KMS-11 (cell line): ENCODE measurements around the gene XKR3.
"Not testable (repeated sequence)": the region's sequence is repeated elsewhere in the genome, so short reads cannot be mapped to it uniquely, and the experiment has no call there.

Experiments
- H2AFZ ChIP-seq: fragments of 200-600 bp; sonication (generic); 2 replicates; pipeline ENCODE4 v1.6.1; 2016; ENCODE audit warnings: antibody characterized with exemption, mixed run types, low read depth
- H3K27ac ChIP-seq: fragments of 200-600 bp; sonication (generic); 2 replicates; pipeline ENCODE4 v1.6.1; 2016; ENCODE audit warnings: mild to moderate bottlenecking, mixed run types
- H3K27me3 ChIP-seq: fragments of 200-600 bp; sonication (generic); 2 replicates; pipeline ENCODE4 v1.6.1; 2017; ENCODE audit warnings: mild to moderate bottlenecking, low read depth, mixed run types, moderate library complexity; ENCODE audit not compliant: insufficient read depth
- H3K36me3 ChIP-seq: fragments of 200-600 bp; sonication (generic); 2 replicates; pipeline ENCODE4 v1.6.1; 2017; ENCODE audit warnings: mild to moderate bottlenecking, mixed run types; ENCODE audit not compliant: insufficient read depth
- H3K4me1 ChIP-seq: fragments of 200-600 bp; sonication (generic); 2 replicates; pipeline ENCODE4 v1.6.1; 2016; ENCODE audit warnings: mild to moderate bottlenecking, low read depth, mixed run types; ENCODE audit not compliant: poor library complexity, severe bottlenecking
- H3K4me2 ChIP-seq: fragments of 200-600 bp; sonication (generic); 2 replicates; pipeline ENCODE4 v1.7.0; 2016; ENCODE audit warnings: mild to moderate bottlenecking, mixed run types
- H3K4me3 ChIP-seq: fragments of 200-600 bp; sonication (generic); IDR thresholded peaks from 2 replicates; pipeline ENCODE4 v1.6.1; 2017; ENCODE audit warnings: low read depth, low read length, mixed read lengths; ENCODE audit not compliant: insufficient read depth
- H3K79me2 ChIP-seq: fragments of 200-600 bp; sonication (generic); 2 replicates; pipeline ENCODE4 v1.6.1; 2016; ENCODE audit warnings: low read depth, mixed run types; ENCODE audit not compliant: insufficient read depth
- H3K9ac ChIP-seq: fragments of 200-600 bp; sonication (generic); 2 replicates; pipeline ENCODE4 v1.6.1; 2016; ENCODE audit warnings: mild to moderate bottlenecking, mixed run types
- H4K20me1 ChIP-seq: fragments of 200-600 bp; sonication (generic); 2 replicates; pipeline ENCODE4 v1.6.1; 2016; ENCODE audit warnings: mild to moderate bottlenecking, mixed run types; ENCODE audit not compliant: insufficient read depth
- CTCF ChIP-seq: fragments of 200-600 bp; sonication (generic); conservative IDR thresholded peaks from 2 replicates; pipeline ENCODE4 v1.6.1; 2017; ENCODE audit warnings: low read depth, mild to moderate bottlenecking, antibody characterized with exemption, low read length, moderate library complexity, mixed read lengths

Gene XKR3

GRCh38 chr22:16774911-16775500 is 50.2 kb downstream of the XKR3 start:
- Histone ChIP-seq H3K36me3 (no peaks in the 10 kb centered on the region), H3K9ac (no peak overlapping the region), H3K4me1 (peaks cover 7% of the 10 kb centered on the region), H3K4me2 (no peak overlapping the region), H4K20me1 (no peaks in the 10 kb centered on the region), H3K27ac (no peak overlapping the region), H3K27me3 (no peaks in the 10 kb centered on the region), H2AFZ (no peak overlapping the region), H3K79me2 (no peaks in the 10 kb centered on the region), H3K4me3 (no peak overlapping the region)
- no peak; the same call in 1 of the 2 replicates for TF ChIP-seq CTCF

- not testable (repeated sequence) for H2AFZ ChIP-seq, H3K36me3 ChIP-seq, H3K4me3 ChIP-seq, H4K20me1 ChIP-seq, H3K79me2 ChIP-seq, H3K4me1 ChIP-seq, H3K27ac ChIP-seq, H3K4me2 ChIP-seq, H3K9ac ChIP-seq, H3K27me3 ChIP-seq
Observed at GRCh38 chr22:16771569-16771968, 53.6 kb downstream of the XKR3 start.

GRCh38 chr22:16767927-16768326 is 57.3 kb downstream of the XKR3 start:
- not testable (repeated sequence) for H3K4me2 ChIP-seq, H3K4me1 ChIP-seq, H3K79me2 ChIP-seq, H2AFZ ChIP-seq, H3K36me3 ChIP-seq, H3K9ac ChIP-seq, H3K27me3 ChIP-seq, H3K4me3 ChIP-seq, H4K20me1 ChIP-seq, H3K27ac ChIP-seq

- H3K27me3 ChIP-seq, H3K36me3 ChIP-seq, H3K4me2 ChIP-seq, H3K4me1 ChIP-seq, H3K27ac ChIP-seq, H3K4me3 ChIP-seq, H4K20me1 ChIP-seq, H3K9ac ChIP-seq, H2AFZ ChIP-seq, H3K79me2 ChIP-seq: not testable (repeated sequence)
Observed at GRCh38 chr22:16762224-16762623, 63.0 kb downstream of the XKR3 start.

GRCh38 chr22:16760416-16760815 is 64.8 kb downstream of the XKR3 start:
- not testable (repeated sequence) for H3K4me1 ChIP-seq, H3K27me3 ChIP-seq, H4K20me1 ChIP-seq, H3K36me3 ChIP-seq, H3K4me2 ChIP-seq, H3K79me2 ChIP-seq, H3K27ac ChIP-seq, H3K4me3 ChIP-seq, H2AFZ ChIP-seq, H3K9ac ChIP-seq

- not testable (repeated sequence) for H4K20me1 ChIP-seq, H3K27ac ChIP-seq, H3K4me2 ChIP-seq, H2AFZ ChIP-seq, H3K4me1 ChIP-seq, H3K4me3 ChIP-seq, H3K9ac ChIP-seq, H3K27me3 ChIP-seq, H3K79me2 ChIP-seq, H3K36me3 ChIP-seq
Observed at GRCh38 chr22:16749282-16749681, 75.9 kb downstream of the XKR3 start.

GRCh38 chr22:16748160-16748929 is 76.9 kb downstream of the XKR3 start:
- not testable (repeated sequence) for H4K20me1 ChIP-seq, H3K36me3 ChIP-seq, H3K4me2 ChIP-seq, H2AFZ ChIP-seq, H3K4me3 ChIP-seq, H3K4me1 ChIP-seq, H3K27ac ChIP-seq, H3K27me3 ChIP-seq, H3K9ac ChIP-seq, H3K79me2 ChIP-seq

- H3K36me3 ChIP-seq, H3K4me3 ChIP-seq, H3K4me1 ChIP-seq, H3K9ac ChIP-seq, H3K27me3 ChIP-seq, H3K27ac ChIP-seq, H2AFZ ChIP-seq, H4K20me1 ChIP-seq, H3K4me2 ChIP-seq, H3K79me2 ChIP-seq: not testable (repeated sequence)
Observed at GRCh38 chr22:16747266-16748159, 77.7 kb downstream of the XKR3 start.

GRCh38 chr22:16734271-16734670 is 90.9 kb downstream of the XKR3 start:
- H3K4me3 ChIP-seq, H3K4me1 ChIP-seq, H3K79me2 ChIP-seq, H3K27me3 ChIP-seq, H3K9ac ChIP-seq, H3K27ac ChIP-seq, H4K20me1 ChIP-seq, H3K36me3 ChIP-seq, H3K4me2 ChIP-seq: not testable (repeated sequence)
- H2AFZ ChIP-seq, result 0 out of 2 replicates have a peak overlapping the region, but pooled peaks have one; percentile 16
